ENCODE data around the gene FMO3. TPM values are rescaled to one million over a fixed set of nuclear protein-coding genes. Genes with fewer than 3 reads are reported as not detected.

Gene FMO3
- total RNA-seq, 1 donor from 2014 or later = not detected

- no peak overlapping the region for H3K4me3 Mint-ChIP-seq (ENCODE audit: unreplicated experiment)
- no peaks in the 10 kb centered on the region for H3K36me3 Mint-ChIP-seq (ENCODE audit: unreplicated experiment)
- H3K27ac Mint-ChIP-seq (ENCODE audit: unreplicated experiment) = no peak overlapping the region
- no peaks in the 10 kb centered on the region for H3K9me3 Mint-ChIP-seq (ENCODE audit: unreplicated experiment)
- no peak for TF ChIP-seq CTCF (IDR thresholded peaks at IDR 0.05; ENCODE audit: partially characterized antibody, unreplicated experiment)
- no peaks in the 10 kb centered on the region for H3K4me1 Mint-ChIP-seq (ENCODE audit: low read depth, unreplicated experiment)
- DNase-seq = no peak
- no peaks in the 10 kb centered on the region for H3K27me3 Mint-ChIP-seq (ENCODE audit: unreplicated experiment)
These were observed 29.1 kb upstream of the FMO3 start for GRCh38 chr1:171061425-171062143.

GRCh38 chr1:171062902-171063301 is 27.8 kb upstream of the FMO3 start:
- H3K36me3 Mint-ChIP-seq (ENCODE audit: unreplicated experiment) = no peaks in the 10 kb centered on the region
- no peaks in the 10 kb centered on the region for H3K27me3 Mint-ChIP-seq (ENCODE audit: unreplicated experiment)
- H3K4me1 Mint-ChIP-seq (ENCODE audit: low read depth, unreplicated experiment) = no peaks in the 10 kb centered on the region
- no peak overlapping the region for H3K4me3 Mint-ChIP-seq (ENCODE audit: unreplicated experiment)
- TF ChIP-seq CTCF (IDR thresholded peaks at IDR 0.05; ENCODE audit: partially characterized antibody, unreplicated experiment) = no peak
- no peak overlapping the region for H3K27ac Mint-ChIP-seq (ENCODE audit: unreplicated experiment)
- DNase-seq = no peak
- H3K9me3 Mint-ChIP-seq (ENCODE audit: unreplicated experiment) = no peaks in the 10 kb centered on the region

GRCh38 chr1:171075041-171075440 is 15.7 kb upstream of the FMO3 start:
- Mint-ChIP-seq H3K9me3 (ENCODE audit: unreplicated experiment) (no peaks in the 10 kb centered on the region), H3K4me3 (ENCODE audit: unreplicated experiment) (no peak overlapping the region), H3K27ac (ENCODE audit: unreplicated experiment) (no peak overlapping the region), H3K27me3 (ENCODE audit: unreplicated experiment) (peaks cover 2% of the 10 kb centered on the region), H3K36me3 (ENCODE audit: unreplicated experiment) (no peaks in the 10 kb centered on the region), H3K4me1 (ENCODE audit: low read depth, unreplicated experiment) (no peaks in the 10 kb centered on the region)
- no peak for TF ChIP-seq CTCF (IDR thresholded peaks at IDR 0.05; ENCODE audit: partially characterized antibody, unreplicated experiment)
- no peak for DNase-seq

GRCh38 chr1:171081314-171081753 is 9.4 kb upstream of the FMO3 start:
- no peak overlapping the region for H3K4me3 Mint-ChIP-seq (ENCODE audit: unreplicated experiment)
- no peak for DNase-seq
- H3K9me3 Mint-ChIP-seq (ENCODE audit: unreplicated experiment) = no peaks in the 10 kb centered on the region
- no peaks in the 10 kb centered on the region for H3K36me3 Mint-ChIP-seq (ENCODE audit: unreplicated experiment)
- H3K27ac Mint-ChIP-seq (ENCODE audit: unreplicated experiment) = no peak overlapping the region
- no peak for TF ChIP-seq CTCF (IDR thresholded peaks at IDR 0.05; ENCODE audit: partially characterized antibody, unreplicated experiment)
- H3K4me1 Mint-ChIP-seq (ENCODE audit: low read depth, unreplicated experiment) = no peaks in the 10 kb centered on the region
- no peaks in the 10 kb centered on the region for H3K27me3 Mint-ChIP-seq (ENCODE audit: unreplicated experiment)

GRCh38 chr1:171081763-171082201 is 8.9 kb upstream of the FMO3 start:
- no peaks in the 10 kb centered on the region for H3K4me1 Mint-ChIP-seq (ENCODE audit: low read depth, unreplicated experiment)
- H3K4me3 Mint-ChIP-seq (ENCODE audit: unreplicated experiment) = no peak overlapping the region
- no peaks in the 10 kb centered on the region for H3K27me3 Mint-ChIP-seq (ENCODE audit: unreplicated experiment)
- no peak for DNase-seq
- no peaks in the 10 kb centered on the region for H3K9me3 Mint-ChIP-seq (ENCODE audit: unreplicated experiment)
- H3K27ac Mint-ChIP-seq (ENCODE audit: unreplicated experiment) = no peak overlapping the region
- H3K36me3 Mint-ChIP-seq (ENCODE audit: unreplicated experiment) = no peaks in the 10 kb centered on the region
- TF ChIP-seq CTCF (IDR thresholded peaks at IDR 0.05; ENCODE audit: partially characterized antibody, unreplicated experiment) = no peak

All from glutamatergic neuron (in vitro differentiated cells).